ENCODE data around the gene PLXNB3.

Gene PLXNB3

DNA sequence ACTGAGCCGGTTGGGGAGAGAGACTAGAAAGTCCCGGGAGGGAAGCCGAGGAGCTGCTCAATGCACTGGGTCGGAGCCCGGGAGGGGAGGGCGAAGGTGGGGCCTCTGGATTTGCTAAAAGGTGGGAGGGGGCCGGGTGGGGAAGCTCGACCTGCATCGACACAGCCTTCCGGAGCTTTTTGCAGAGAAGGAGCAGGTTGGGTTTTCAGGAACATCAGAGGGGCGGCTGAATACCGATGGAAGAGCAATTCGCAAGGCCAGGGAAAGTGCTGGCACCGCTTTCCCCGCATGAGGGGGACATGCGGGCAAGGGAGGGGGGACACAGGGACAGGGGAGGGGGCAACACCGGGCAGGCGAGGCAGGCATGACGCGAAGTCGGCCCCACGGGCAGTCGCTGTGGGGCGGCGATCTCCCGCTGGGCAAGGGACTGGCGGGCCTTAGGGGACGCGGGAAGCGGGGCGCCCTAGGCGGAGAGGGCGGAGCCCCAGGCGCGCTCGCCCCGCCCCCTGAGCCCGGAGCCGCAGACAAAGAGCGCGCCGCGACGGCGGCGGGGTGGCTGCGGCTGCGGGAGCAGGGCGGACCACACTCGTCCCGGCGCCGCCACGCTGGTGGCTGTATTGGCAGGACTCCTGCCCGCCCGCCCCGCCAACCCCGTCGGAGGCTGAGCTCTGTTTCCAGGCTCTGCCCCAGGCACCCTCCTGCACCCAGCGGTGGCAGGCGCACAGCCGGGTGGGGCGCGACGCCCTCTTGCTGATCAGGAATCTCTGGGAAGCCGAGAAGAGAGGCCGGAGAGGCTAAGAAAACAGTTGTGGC, 54.7 kb downstream of the PLXNB3 start:
- TF ChIP-seq, protein P1, sequence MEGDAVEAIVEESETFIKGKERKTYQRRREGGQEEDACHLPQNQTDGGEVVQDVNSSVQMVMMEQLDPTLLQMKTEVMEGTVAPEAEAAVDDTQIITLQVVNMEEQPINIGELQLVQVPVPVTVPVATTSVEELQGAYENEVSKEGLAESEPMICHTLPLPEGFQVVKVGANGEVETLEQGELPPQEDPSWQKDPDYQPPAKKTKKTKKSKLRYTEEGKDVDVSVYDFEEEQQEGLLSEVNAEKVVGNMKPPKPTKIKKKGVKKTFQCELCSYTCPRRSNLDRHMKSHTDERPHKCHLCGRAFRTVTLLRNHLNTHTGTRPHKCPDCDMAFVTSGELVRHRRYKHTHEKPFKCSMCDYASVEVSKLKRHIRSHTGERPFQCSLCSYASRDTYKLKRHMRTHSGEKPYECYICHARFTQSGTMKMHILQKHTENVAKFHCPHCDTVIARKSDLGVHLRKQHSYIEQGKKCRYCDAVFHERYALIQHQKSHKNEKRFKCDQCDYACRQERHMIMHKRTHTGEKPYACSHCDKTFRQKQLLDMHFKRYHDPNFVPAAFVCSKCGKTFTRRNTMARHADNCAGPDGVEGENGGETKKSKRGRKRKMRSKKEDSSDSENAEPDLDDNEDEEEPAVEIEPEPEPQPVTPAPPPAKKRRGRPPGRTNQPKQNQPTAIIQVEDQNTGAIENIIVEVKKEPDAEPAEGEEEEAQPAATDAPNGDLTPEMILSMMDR (IDR thresholded peaks at IDR 0.05; ENCODE audit: control insufficient read depth, insufficient read depth, low read depth, low read length, missing control alignments): no peak
- DNase-seq (ENCODE audit: low read depth): no peak
- H3K4me3 ChIP-seq (ENCODE audit: control insufficient read depth, low read depth, low read length): no peak overlapping the region

DNA sequence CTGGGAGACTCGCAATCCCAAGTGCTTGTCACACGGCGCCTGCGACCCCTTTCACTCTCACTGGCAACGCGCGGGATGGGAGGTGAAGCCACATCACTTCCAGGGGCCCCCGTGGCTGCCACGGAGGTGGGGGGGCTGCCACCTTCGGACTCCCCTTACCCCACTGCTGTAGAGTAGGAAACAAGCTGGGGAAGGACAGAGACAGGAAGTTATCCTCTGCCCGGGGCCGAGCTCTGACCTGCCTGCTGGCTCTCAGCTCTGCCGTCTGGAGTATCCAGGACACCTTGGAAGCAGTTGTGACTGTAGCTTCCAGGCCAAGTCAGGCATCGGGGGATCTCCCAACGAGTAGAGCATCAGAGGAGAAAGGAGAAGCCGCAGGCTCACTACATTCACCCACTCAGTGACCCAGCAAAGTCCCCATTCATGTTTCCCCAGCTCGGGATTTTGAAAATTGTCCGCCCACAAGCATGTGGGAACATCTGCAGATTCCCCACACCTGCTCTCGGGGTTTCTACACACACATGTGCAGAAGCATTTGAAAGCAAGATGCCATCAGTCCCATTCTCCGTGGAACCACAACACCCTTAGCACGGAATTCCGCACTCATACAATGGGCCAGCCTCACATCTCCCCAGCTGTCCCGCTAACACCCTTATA, 55.5 kb downstream of the PLXNB3 start:
- H3K4me3 ChIP-seq (ENCODE audit: control insufficient read depth, low read depth, low read length): no peak overlapping the region
- DNase-seq (ENCODE audit: low read depth): no peak
- TF ChIP-seq, protein P1 (IDR thresholded peaks at IDR 0.05; ENCODE audit: control insufficient read depth, insufficient read depth, low read depth, low read length, missing control alignments): no peak

DNA sequence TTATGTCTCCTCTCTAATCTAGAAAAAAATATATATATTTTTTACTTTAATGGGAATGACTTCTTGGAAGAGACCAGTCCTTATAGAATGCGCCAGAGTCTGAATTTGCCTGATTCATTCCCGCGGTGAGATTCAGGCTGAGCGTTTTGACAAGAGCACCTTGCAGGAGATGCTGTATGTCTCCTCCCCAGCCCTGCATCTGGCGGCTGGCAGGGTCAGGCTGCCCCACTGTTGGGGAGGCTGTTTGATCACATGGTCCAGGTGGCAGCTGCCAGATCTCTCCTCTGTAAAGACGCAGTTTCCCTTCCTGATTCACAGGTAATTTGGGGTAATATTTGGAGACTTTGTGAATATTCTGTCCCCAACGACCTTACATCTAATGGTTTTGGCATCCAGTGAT, 56.6 kb downstream of the PLXNB3 start:
- no peak overlapping the region for H3K4me3 ChIP-seq (ENCODE audit: control insufficient read depth, low read depth, low read length)
- TF ChIP-seq, protein P1 (IDR thresholded peaks at IDR 0.05; ENCODE audit: control insufficient read depth, insufficient read depth, low read depth, low read length, missing control alignments): no peak
- DNase-seq (ENCODE audit: low read depth): no peak

DNA sequence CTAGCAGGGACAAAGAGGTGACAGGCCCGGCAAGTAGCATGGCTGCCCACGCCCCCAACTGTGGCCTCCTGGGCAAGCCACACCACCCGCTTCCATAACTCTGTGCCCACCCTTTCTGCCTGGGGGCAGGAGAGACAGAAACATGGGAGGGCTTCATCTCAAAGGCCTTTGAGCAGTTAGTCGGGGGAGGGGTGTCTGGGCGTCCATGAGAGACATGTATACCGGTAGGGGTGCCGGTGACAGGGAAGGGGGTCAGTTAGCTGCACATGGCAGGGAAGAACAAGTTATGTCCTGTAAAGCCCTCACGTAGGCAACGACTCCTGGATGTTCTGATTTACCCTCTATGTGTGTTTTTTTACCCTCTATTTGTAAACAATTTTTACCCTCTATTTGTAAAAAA, 57.0 kb downstream of the PLXNB3 start:
- H3K4me3 ChIP-seq (ENCODE audit: control insufficient read depth, low read depth, low read length): no peak overlapping the region
- DNase-seq (ENCODE audit: low read depth): no peak
- TF ChIP-seq, protein P1 (IDR thresholded peaks at IDR 0.05; ENCODE audit: control insufficient read depth, insufficient read depth, low read depth, low read length, missing control alignments): no peak

DNA sequence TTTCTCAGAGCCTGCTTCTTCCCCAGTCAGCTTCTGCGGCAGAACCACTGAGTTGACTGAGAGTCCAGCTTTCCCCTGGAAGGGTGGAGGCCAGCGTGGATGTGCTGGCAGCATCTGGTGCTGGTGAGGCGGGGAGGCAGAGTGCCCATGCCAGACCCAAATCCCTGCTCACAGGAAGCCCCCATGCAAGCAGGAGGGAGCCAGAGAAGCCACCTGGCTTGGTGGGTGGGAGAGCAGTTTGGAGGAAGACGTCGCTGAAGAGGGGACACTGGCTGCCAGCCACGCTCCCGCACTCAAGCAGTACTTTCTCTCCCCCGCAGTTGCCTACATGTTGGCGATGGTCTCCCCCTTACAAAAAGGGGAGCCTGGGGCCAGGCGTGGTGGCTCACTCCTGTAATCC, 60.3 kb downstream of the PLXNB3 start:
- H3K4me3 ChIP-seq (ENCODE audit: control insufficient read depth, low read depth, low read length): no peak overlapping the region
- TF ChIP-seq, protein P1 (IDR thresholded peaks at IDR 0.05; ENCODE audit: control insufficient read depth, insufficient read depth, low read depth, low read length, missing control alignments): no peak
- no peak for DNase-seq (ENCODE audit: low read depth)

DNA sequence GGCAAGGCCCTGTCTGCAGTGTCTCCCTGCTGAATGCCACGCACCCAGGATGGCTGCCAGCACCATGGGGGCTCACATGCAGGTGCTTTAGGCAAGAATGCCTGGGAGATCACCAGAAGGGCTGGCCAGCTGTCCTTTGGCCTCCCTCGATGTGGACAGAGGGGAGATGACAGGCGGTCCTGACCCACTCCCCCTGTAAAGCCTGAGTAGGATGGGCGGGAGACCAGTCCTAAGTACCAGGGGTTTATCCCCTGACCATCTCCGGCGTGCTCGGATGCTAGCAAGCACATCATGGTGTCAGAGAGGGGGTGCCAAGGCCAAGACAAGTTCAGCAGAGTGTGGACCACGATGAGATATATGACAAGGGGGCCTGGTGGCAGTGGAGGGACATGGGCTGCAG, 61.0 kb downstream of the PLXNB3 start:
- DNase-seq (ENCODE audit: low read depth): no peak
- H3K4me3 ChIP-seq (ENCODE audit: control insufficient read depth, low read depth, low read length): no peak overlapping the region
- TF ChIP-seq, protein P1 (IDR thresholded peaks at IDR 0.05; ENCODE audit: control insufficient read depth, insufficient read depth, low read depth, low read length, missing control alignments): no peak
